ENCODE results near the gene LRCH4.

The LRCH4 gene

DNA sequence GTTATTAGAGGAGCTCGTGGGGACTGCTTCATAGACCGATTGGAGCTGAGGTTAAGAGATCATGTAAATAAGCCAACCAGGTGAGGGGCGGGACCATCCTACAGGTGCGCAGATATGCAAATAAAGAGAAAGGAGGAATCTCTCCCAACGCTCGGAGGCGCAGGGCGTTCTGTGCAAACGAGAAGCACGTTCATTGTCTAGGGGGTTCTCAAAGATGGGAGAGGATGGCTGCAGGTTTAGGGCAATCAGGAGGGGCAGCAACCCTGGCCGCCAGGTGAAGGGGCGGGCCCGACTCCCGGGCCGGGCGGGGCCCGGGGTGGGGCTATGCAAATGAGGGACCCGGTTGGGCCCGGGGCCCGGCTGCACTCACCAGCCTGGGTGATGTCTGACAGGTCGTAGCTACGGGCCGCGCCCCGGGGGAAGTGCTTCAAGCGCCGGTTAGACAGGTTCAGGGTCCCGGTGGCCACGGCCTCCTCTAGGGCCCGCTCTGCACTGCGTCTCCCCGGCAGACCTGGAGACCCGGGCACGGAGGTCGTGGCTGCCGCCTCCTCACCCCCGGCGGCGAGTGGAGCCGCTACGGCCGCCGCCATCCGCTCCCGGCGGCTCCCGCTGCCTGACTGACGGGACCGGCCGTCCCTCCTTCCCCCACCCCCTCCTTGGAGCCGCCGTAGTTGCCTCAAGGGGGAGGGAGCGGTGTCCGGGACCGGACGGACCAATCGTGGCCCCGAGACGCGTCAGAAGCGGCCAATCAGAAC lies at the start of gene LRCH4:
Gene LRCH4, minus strand, starts transcription at position 619 of the 755 bp plus-strand sequence. Its CDS starts 29 bp downstream, at position 590.
- peak in 1 of 14 donors; percentile 72 for DNase-seq

DNA sequence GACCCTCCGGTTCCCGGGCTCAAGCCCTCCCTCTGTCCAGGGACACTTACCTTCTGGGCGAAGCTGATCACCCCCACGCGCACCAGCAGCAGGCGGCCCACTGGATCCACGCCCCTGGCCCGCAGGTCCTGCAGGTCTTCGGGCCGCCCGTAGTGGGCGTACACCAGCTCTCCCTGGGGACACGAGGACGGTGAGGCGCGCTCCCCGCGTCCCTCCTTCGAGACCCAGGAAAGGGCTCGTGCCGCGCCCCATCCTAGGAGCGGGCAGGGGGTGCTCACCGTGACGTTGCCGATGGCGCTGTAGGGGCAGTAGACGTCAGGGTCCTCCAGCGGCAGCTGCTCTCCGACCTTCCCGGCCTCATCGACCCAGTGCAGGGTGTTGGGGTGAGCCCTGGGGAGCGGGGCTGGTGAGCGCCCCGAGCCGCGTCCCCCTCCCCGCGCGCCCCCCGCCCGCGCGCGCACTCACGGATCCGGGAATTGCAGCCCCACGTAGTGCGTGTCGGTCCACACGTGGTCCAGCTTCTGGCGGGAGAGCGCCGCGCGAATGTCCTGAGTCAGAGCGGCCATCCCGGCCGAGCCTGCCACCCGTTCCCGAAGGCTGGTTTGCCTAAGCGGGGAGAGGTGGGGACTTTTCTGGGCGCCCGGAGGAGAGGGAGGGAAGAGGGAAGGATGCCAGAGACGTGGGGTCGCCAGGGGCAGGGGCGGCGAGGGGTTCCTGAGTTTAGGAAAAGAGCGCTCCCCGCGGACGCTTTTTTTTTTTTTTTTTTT lies 47.2 kb upstream of the LRCH4 start:
- DNase-seq, result peak in 5 of 14 donors; percentile 10 to 42 (median 20)

DNA sequence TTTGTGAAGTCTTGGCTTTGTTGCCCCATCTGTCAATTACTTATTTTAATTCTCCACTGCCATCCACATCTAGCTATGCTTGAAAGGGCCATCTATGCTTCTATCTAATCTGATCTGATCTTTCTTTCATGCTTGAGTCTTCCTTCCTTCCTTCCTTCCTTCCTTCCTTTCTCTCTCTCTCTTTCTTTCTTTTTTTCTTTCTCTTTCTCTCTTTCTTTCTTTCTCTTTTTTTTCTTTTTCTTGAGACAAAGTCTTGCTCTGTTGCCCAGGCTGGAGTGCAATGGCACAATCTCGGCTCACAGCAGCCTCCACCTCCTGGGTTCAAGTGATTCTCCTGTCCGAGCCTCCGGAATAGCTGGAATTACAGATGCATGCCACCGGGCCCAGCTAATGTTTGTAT lies 44.1 kb upstream of the LRCH4 start:
- no peak for DNase-seq

DNA sequence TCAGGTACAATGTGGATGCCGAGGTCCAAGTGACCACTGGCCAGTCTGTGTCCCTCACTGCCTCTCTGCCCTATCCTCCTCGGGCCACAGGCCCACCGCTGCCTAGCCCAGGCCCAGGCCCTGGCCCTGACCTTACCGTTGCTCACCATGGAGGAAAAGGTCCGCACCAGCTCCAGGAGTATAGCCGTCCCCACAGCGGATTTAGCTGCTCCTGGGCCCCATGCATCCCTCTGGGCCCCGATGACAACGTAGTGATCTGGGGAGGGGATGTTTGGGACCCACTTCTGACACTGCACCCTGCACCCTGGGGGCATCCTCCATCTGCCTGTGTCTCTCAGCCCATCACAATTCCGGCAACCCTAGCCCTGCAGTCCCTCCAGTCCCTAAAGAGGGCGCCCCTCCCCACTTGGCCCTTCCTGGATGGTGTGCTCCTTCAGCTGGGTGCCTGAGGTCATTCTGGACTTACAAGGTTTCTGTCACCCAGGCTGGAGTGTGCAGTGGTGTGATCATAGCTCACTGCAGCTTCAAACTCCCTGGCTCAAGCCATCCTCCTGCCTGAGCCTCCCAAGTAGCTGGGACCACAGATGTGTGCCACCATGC lies 43.3 kb upstream of the LRCH4 start:
- no peak for DNase-seq

DNA sequence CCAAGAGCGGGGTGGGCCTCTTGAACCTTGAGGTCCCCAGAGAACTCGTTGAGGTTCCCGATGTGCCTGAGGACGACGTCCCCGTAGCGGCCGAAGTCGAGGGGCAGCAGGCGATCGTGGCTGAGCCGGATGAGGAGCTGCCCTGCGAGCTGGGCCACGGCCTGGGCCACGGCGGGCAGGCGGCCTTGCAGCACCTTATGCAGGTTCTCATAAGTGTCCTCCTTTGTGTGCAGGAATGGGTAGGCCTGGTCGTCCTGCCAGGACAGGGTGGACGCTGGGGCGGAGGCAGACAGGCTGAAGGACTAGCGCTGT lies 41.3 kb upstream of the LRCH4 start:
- no peak for DNase-seq

- DNase-seq, result peak in 7 of 14 donors; percentile 3 to 72 (median 19)
Observed at GRCh38 chr7:100626530-100627237, 40.8 kb upstream of the LRCH4 start.

- no peak for DNase-seq
Observed at GRCh38 chr7:100626055-100626454, 40.1 kb upstream of the LRCH4 start.

DNA sequence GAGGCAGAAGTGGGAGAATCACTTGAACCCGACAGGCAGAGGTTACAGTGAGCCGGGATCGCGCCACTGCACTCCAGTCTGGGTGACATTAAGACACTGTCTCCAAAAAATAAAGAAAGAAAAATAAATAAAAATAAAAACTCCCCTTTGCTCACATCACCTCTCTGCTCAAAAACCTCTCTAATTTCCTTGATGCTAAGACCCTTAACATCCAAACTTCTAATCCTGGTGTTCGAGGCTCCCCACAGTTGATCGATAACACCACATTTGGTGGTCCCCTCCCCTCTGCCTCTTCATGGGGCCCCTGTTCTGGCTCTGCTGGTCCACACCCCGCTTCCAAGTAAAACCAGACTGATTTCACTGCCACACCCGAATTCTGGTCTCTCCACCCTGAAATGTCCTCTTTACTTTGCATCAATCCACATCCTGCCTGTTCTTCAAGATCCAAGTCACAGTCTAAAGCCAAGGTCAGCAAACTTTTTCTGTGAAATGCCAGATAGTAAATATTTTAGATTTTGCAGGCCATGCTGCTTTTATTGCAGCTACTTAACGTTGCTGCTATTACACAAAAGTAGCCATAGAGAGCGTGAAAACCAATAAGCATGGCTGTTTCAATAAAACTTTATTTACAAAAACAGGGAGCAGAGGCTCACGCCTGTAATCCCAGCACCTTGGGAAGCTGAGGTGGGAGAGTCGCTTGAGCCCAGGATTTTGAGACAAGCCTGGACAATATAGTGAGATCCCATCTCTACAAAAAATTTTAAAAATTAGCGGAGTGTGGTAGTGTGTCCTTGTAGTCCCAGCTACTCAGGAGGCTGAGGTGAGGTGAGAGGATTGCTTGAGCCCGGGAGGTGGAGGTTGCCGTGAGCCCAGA lies 38.3 kb upstream of the LRCH4 start:
- DNase-seq, result no peak

DNA sequence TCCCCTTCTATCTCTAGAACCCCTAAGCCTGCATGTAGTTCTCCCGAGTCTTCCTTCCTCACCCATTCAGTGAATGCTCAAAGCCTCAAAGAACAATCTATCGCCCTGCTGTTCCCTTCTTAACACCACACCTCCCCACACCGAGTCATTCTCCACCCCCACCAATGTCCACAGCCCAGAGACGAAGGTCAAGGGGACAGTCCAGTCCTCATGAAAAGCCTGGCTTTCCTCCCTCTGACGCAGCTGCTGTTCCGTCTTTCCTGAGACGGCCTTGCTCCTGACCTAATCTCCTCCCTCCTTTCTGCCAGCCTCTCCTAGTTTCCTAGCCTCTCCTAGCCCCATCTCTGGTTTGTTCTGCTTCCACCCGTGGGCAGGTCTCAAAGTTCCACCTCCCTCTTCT lies 35.6 kb upstream of the LRCH4 start:
- DNase-seq, result no peak

GRCh38 chr7:100620804-100621203 lies 34.9 kb upstream of the LRCH4 start:
- no peak for DNase-seq

DNA sequence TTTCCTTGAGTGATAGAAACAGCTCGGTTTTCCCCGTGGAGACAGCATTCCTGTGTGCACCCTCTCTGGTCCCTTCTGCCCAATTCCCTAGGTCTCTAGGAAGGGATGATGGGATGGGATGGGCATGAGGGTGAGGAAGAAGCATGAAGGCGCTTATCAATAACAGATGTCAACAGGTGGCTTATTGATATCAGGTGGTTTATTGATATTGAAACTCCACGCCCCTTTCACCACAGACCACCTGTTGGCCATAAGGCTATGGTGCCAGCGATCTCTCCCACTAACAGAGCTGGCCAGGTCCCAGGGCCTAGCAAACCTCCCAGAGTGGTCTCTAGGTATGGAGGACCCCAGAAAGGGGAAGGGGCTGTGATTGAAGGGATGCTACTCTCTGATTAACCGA lies 34.3 kb upstream of the LRCH4 start:
- DNase-seq, result no peak

- no peak for DNase-seq
Observed at GRCh38 chr7:100614308-100614861, 28.5 kb upstream of the LRCH4 start.

DNA sequence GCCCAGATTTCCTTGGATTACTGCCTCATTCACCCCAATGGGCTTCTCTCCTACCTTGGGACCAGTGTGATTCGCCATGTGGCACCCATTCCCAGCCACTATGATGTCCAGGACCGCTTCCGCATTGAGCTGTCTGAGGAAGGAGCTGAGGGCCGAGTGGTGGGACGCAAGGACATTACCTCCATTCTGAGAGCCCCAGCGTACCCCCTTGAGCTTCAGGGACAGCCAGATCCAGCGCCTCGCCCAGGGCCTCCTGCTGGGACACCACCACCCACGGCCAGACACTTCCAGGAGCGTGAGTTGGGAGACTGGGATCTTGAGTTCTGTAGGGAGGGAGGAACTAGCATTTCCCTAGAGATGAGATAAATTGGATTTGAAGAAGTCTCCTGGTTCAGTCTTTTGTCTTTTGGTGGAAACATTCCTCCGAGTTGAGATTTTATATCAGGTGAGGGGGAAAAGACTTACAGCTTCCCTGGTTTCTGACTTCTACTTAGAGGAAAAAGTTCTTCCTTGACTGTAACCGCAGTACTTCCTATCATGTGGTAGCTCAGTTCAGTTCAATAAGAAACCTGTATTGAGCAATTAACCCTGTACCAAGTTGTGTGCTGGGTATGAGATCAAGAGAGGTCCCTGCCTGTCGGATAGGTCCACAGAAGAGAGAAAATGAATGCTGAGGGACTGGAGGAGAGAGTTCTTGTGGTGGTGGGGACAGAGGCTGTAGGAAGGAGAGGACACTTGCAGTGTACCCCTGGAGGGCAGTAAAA lies 27.7 kb upstream of the LRCH4 start:
- DNase-seq, result no peak

DNA sequence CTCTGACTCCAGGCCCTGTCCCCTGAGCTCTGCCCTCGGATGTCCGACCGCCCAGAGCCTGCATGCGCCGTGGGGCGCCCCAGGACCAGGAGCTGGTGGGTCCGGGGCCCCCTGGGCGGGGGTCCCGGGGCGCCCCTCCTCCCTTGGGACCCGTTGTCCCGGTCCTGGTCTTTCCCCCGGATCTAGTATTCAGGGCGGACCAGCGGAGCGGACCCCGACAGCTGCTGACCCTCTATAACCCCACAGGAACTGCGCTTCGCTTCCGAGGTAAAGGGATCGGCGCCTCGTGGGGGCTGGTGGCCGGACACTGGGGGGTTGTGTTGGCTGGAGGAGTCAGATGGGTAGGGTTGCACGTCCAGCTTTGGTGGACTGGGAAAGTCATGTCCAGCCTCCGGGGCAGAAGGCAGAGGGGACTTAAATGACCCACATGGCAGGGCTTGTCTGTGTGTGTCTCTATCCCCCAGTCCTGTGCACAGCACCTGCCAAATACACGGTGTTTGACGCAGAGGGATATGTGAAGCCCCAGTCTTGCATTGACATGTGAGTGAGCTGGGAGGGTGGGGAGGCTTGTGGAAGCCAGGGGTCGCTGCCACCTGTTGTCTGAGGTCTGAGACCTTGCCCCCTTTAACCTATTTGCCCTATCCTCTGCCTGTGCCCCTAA lies 26.9 kb upstream of the LRCH4 start:
- peak in 2 of 14 donors; percentile 34 to 42 for DNase-seq

DNA sequence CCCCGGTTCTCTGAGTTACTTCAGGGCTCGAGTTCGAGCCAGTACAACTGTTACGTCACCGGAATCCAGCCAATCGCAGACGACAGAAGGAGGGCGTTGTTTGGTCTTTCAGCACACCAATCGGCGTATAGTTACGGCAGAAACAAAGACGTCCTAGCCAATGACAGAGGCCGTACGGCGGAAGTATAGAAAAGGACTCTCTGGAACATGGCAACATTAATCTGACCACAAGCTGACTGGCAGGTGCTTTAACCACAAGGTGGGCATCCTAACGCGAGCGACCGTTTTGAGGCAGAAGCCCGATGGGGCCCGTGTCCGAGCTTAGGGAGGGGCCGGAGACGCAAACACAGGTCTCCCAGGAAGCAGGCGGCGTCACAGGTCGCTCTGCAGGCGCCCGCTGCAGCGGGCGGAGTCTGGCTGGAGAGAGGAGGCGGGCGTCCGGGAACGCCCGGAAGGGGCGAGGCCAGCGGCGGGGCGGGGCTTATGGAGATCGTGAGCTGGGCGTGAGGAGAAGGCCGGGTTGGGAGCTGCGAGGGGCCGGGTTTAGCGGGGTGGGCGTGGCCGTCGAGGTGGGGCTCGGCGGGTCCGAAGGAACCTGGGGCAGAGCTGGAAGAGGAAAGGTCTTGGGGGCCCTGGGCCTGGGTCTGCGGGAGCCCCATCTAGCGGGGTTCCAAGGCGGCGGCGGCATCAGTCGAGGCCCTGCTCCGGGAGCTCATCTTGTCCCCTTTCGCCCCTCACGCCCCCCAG lies 26.2 kb upstream of the LRCH4 start, which contains the start of gene MOSPD3:
Gene MOSPD3, plus strand, starts transcription at position 558 of the 747 bp plus-strand sequence. CDS start 252 bp downstream, outside the sequence.
- DNase-seq, result peak; percentile 89 to 100 (median 99)

- no peak for DNase-seq
Observed at GRCh38 chr7:100609958-100610357, 24.0 kb upstream of the LRCH4 start.

DNA sequence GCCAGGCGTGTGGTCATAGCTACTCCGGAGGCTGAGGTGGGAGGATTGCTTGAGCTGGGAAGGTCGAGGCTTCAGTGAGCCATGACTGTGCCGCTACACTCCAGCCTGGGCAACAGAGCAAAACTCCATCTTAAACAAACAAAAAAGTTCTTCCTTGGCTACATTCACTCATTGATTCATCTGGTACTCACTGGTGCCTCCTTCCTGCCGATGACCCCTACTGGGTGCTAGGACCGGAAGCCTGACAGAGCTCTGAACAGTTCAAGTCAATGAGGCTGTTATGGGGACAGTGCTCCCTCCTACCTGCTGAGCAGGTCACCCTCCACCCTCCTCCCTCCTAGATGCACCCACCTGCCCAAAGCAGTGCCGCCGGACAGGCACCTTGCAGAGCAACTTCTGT lies 21.2 kb upstream of the LRCH4 start:
- DNase-seq, result no peak

- DNase-seq, result no peak
Observed at GRCh38 chr7:100606313-100606712, 20.4 kb upstream of the LRCH4 start.

Measured in C1 segment of cervical spinal cord (tissue), 14 donors.